Suprapubic skin (tissue), 4 donors: ENCODE data around the gene CLCA4.

ENCODE experiments used
- CTCF ChIP-seq, 2 donors: fragments of 200-600 bp in 1 of 2; fragments of 450-650 bp in 1 of 2; sonication (generic) in 1 of 2; IDR thresholded peaks; one replicate each; pipeline ENCODE4 v1.5.1; 2016 to 2019; ENCODE audit warnings: antibody characterized with exemption in 2 of 2, mild to moderate bottlenecking in 1 of 2, moderate library complexity in 1 of 2
- POLR2A ChIP-seq, 2 donors: fragments of 450-650 bp; IDR thresholded peaks; one replicate each; pipeline ENCODE4 v1.6.1; 2017; ENCODE audit warnings: antibody characterized with exemption in 2 of 2, mild to moderate bottlenecking in 2 of 2, moderate library complexity in 2 of 2
- POLR2AphosphoS5 ChIP-seq, 3 donors: sonication (generic); formaldehyde crosslinking; IDR thresholded peaks; one replicate each; pipeline ENCODE4 v1.6.1; 2017; ENCODE audit warnings: antibody characterized with exemption in 3 of 3

- TF ChIP-seq CTCF (IDR thresholded peaks at IDR 0.05) (no peak), POLR2A (IDR thresholded peaks at IDR 0.05) (no peak), POLR2AphosphoS5 (IDR thresholded peaks at IDR 0.05) (no peak)
Observed at GRCh38 chr1:86583593-86583992, 36.7 kb downstream of the CLCA4 start.
